ENCODE data around the gene FBXL14. TPM values are rescaled to one million over a fixed set of nuclear protein-coding genes. Genes with fewer than 3 reads are reported as not detected.

FBXL14 gene
- total RNA-seq, 4 donors from 2014 or later = 14.5 to 30.9 (median 21.4) TPM

DNA sequence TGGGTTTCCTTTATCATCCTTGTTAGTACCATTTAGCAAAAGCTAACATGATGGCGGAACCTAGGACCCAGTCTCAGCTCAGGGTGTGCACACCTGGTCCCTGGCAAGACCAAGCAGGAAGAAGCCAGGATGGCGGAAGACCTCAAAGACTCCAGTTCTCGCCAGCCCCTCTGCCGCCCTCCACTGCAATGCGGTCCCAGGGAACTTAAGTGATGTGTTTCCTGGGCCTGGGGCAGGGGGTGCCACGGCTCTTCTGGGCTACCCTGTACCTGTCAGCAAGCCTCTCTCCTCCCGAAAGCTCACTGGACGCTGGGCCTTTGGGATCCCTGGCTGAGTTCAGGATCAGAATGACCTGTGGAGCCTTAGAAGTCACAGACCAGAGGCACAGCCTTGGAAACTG lies 71.3 kb downstream of the FBXL14 start:
- intact Hi-C loops (cut with DNase I) = no loop called here

DNA sequence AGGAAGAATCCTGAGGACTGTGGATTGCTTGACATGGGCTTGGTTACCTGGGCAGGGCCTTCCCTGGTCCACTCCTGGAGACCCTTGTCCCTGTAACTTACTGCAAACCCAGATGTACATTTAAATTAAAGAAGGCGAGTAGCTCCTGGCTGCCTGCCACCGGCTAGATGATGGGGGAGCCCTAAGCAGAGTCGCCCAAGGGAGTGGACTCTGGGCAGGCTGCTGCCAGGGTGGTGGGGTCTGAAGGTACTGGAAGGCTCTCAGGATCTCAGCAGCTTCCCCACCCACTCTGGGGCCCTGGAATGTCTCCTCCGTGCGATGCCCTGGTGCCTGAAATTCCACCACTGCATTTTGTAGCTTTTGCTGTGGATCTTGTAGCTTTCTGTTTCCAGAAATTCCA lies 74.7 kb downstream of the FBXL14 start:
- no peak overlapping the region for H3K27ac ChIP-seq
- 38 to 51% methylated on average over 4 to 5 of the region's 5 CpGs for WGBS, 2 donors
- H3K4me1 ChIP-seq = peaks cover 3 to 13% of the 10 kb centered on the region in 2 donors
- intact Hi-C loops (cut with DNase I) = no loop called here
- H3K36me3 ChIP-seq = no peaks in the 10 kb centered on the region
- no peak overlapping the region for H3K4me3 ChIP-seq (replicated peaks in 1 of 3)
- DNase-seq = no peak
- H3K27me3 ChIP-seq = no peaks in the 10 kb centered on the region
- H3K9me3 ChIP-seq = no peaks in the 10 kb centered on the region
- TF ChIP-seq, protein P1, sequence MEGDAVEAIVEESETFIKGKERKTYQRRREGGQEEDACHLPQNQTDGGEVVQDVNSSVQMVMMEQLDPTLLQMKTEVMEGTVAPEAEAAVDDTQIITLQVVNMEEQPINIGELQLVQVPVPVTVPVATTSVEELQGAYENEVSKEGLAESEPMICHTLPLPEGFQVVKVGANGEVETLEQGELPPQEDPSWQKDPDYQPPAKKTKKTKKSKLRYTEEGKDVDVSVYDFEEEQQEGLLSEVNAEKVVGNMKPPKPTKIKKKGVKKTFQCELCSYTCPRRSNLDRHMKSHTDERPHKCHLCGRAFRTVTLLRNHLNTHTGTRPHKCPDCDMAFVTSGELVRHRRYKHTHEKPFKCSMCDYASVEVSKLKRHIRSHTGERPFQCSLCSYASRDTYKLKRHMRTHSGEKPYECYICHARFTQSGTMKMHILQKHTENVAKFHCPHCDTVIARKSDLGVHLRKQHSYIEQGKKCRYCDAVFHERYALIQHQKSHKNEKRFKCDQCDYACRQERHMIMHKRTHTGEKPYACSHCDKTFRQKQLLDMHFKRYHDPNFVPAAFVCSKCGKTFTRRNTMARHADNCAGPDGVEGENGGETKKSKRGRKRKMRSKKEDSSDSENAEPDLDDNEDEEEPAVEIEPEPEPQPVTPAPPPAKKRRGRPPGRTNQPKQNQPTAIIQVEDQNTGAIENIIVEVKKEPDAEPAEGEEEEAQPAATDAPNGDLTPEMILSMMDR (IDR thresholded peaks at IDR 0.05) = no peak
- TF ChIP-seq POLR2A (IDR thresholded peaks at IDR 0.05) = no peak

More for the DNA sequence above, 71.3 kb downstream of the FBXL14 start:
- H3K4me1 ChIP-seq = peaks cover 3 to 13% of the 10 kb centered on the region in 2 donors
- DNase-seq = no peak
- WGBS, 2 donors = 85 to 91% methylated on average over 6 to 8 of the region's 8 CpGs
- no peaks in the 10 kb centered on the region for H3K36me3 ChIP-seq
- H3K27ac ChIP-seq = no peak overlapping the region
- H3K4me3 ChIP-seq (replicated peaks in 1 of 3) = no peak overlapping the region
- H3K9me3 ChIP-seq = no peaks in the 10 kb centered on the region
- TF ChIP-seq POLR2A (IDR thresholded peaks at IDR 0.05) = no peak
- TF ChIP-seq, protein P1 (IDR thresholded peaks at IDR 0.05) = no peak
- no peaks in the 10 kb centered on the region for H3K27me3 ChIP-seq

GRCh38 chr12:1518591-1519516 lies 75.5 kb downstream of the FBXL14 start:
- Histone ChIP-seq H3K4me3 (replicated peaks in 1 of 3) (no peak overlapping the region), H3K27ac (no peak overlapping the region), H3K4me1 (peaks cover 3 to 13% of the 10 kb centered on the region in 2 donors), H3K36me3 (no peaks in the 10 kb centered on the region), H3K9me3 (no peaks in the 10 kb centered on the region), H3K27me3 (no peaks in the 10 kb centered on the region)
- intact Hi-C loops (cut with DNase I) = no loop called here
- 26 to 35% methylated on average over 20 to 24 of the region's 29 CpGs for whole genome bisulfite sequencing, 2 donors
- DNase-seq = peak; percentile 14 to 24
- TF ChIP-seq, protein P1 (IDR thresholded peaks at IDR 0.05) = no peak
- TF ChIP-seq POLR2A (IDR thresholded peaks at IDR 0.05) = no peak

- TF ChIP-seq, protein P1 (IDR thresholded peaks at IDR 0.05) = no peak
- no peak for TF ChIP-seq POLR2A (IDR thresholded peaks at IDR 0.05)
- Histone ChIP-seq H3K4me1 (peaks cover 3 to 13% of the 10 kb centered on the region in 2 donors), H3K9me3 (no peaks in the 10 kb centered on the region), H3K27ac (no peak overlapping the region), H3K27me3 (no peaks in the 10 kb centered on the region), H3K36me3 (no peaks in the 10 kb centered on the region), H3K4me3 (replicated peaks in 1 of 3) (no peak overlapping the region)
- 87 to 89% methylated on average over 8 of the region's 8 CpGs for WGBS, 2 donors
- DNase-seq = no peak
- intact Hi-C loops (cut with DNase I) = no loop called here
Observed at GRCh38 chr12:1517734-1518525, 76.5 kb downstream of the FBXL14 start.
